HepG2 (cell line): Measurements from ENCODE around the gene ANKRD61.

ENCODE experiments used
- TEAD2 ChIP-seq: sonication (generic); formaldehyde crosslinking; IDR thresholded peaks from 2 replicates; pipeline ENCODE4 v1.9.0; 2021; ENCODE audit warnings: missing genetic modification reagents
- ZNF564 ChIP-seq: sonication (generic); formaldehyde crosslinking; IDR thresholded peaks from 2 replicates; pipeline ENCODE4 v1.8.1; 2023; ENCODE audit warnings: mild to moderate bottlenecking, missing genetic modification reagents

DNA sequence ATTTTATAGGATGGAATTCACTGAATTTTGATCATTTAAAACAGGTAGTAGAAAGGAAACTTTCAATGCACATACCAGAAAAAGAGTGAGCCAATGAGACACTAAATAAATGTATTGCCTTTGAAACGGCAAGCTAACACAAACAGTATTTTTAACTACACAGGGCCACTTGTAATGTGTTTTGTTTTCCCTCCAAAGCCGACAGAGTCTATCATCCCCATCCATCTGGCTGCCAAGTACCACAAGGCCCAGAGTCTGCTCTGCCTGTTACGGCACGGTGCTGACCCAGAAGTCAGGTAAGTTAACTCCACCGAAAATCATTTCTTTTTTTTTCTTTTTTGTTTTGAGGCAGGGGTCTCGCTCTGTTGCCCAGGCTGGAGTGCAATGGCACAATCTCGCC, 1.5 kb downstream of the ANKRD61 start:
- no peak for TF ChIP-seq ZNF564 (CRISPR knock-in tag)
- TF ChIP-seq TEAD2 (CRISPR knock-in tag), result no peak
